H1 (cell line): ENCODE data around the gene SYT17. TPM values are rescaled to one million over a fixed set of nuclear protein-coding genes. Genes with fewer than 3 reads are reported as not detected.

ENCODE experiments used
- CTCF ChIA-PET: fragments of 300-600 bp; sonication (Branson Sonifier 250); formaldehyde crosslinking; loops from one replicate; lab custom pipeline; 2021; ENCODE audit not compliant: partially characterized antibody; lab: Charles Lee
- POLR2A ChIA-PET: fragments of 300-600 bp; sonication (Branson Sonifier 250); formaldehyde crosslinking; loops from one replicate; lab custom pipeline; 2021; ENCODE audit warnings: inconsistent platforms; ENCODE audit not compliant: partially characterized antibody; lab: Charles Lee
- DNase-seq, 2 experiments: peaks; one replicate each; pipeline versions ENCODE4 v3.0.0 to v3.0.0-alpha.2; 2010 to 2022; ENCODE audit warnings: low spot score in 2 of 2, low read depth in 1 of 2, mixed read lengths in 1 of 2
- FAIRE-seq: peaks from 2 replicates; lab custom pipeline; 2011; peaks lifted over from hg19 to GRCh38; lab: Jason Lieb, UNC
- H2AFZ ChIP-seq: 2 replicates; pipeline ENCODE4 v1.8.1; 2012; ENCODE audit warnings: low read length, inconsistent platforms
- H2AK5ac ChIP-seq: 2 replicates; pipeline ENCODE4 v1.6.1; 2013; ENCODE audit warnings: low read depth, low read length
- H2BK120ac ChIP-seq: replicated peaks from 2 replicates; pipeline ENCODE3; 2013; ENCODE audit warnings: low read depth, low read length, inconsistent platforms
- H2BK12ac ChIP-seq: 2 replicates; pipeline ENCODE4 v1.6.1; 2013; ENCODE audit warnings: low read depth, low read length
- H2BK15ac ChIP-seq: 2 replicates; pipeline ENCODE4 v1.6.1; 2013; ENCODE audit warnings: low read length
- H2BK20ac ChIP-seq: 2 replicates; pipeline ENCODE4 v1.6.1; 2013; ENCODE audit warnings: low read length
- H2BK5ac ChIP-seq: 2 replicates; pipeline ENCODE4 v1.6.1; 2013; ENCODE audit warnings: low read depth, low read length
- H3K14ac ChIP-seq: 2 replicates; pipeline ENCODE4 v1.6.1; 2013; ENCODE audit warnings: inconsistent platforms; ENCODE audit not compliant: insufficient read length
- H3K18ac ChIP-seq: 2 replicates; pipeline ENCODE4 v1.6.1; 2013; ENCODE audit warnings: low read length; ENCODE audit errors: extremely low read depth
- H3K23ac ChIP-seq: 2 replicates; pipeline ENCODE4 v1.6.1; 2013; ENCODE audit warnings: inconsistent platforms; ENCODE audit not compliant: insufficient read length
- H3K23me2 ChIP-seq: 2 replicates; pipeline ENCODE4 v1.6.1; 2013; ENCODE audit warnings: low read depth, low read length
- H3K27ac ChIP-seq: 2 replicates; pipeline ENCODE4 v1.6.1; 2011; ENCODE audit warnings: low read depth, low read length, inconsistent platforms
- H3K27me3 ChIP-seq, 4 experiments: replicated peaks in 1 of 4; 1 replicate in 1 of 4; 2 replicates in 3 of 4; pipeline versions ENCODE4 v1.6.1 to v1.8.1; 2011 to 2013; ENCODE audit warnings: low read length in 3 of 4, mild to moderate bottlenecking in 3 of 4, inconsistent platforms in 2 of 4, mixed read lengths in 2 of 4, moderate library complexity in 1 of 4; ENCODE audit not compliant: control insufficient read depth in 3 of 4, insufficient read depth in 3 of 4; ENCODE audit errors: extremely low read depth in 1 of 4
- H3K36me3 ChIP-seq, 4 experiments: 2 replicates each; pipeline versions ENCODE4 v1.6.1 to v1.8.1; 2011 to 2013; ENCODE audit warnings: mild to moderate bottlenecking in 4 of 4, low read length in 3 of 4, moderate library complexity in 2 of 4, control low read depth in 1 of 4, inconsistent platforms in 1 of 4; ENCODE audit not compliant: insufficient read depth in 4 of 4, control insufficient read depth in 2 of 4
- H3K4ac ChIP-seq: replicated peaks from 2 replicates; pipeline ENCODE3; 2013; ENCODE audit warnings: low read length, low read depth, mixed read lengths, inconsistent platforms; ENCODE audit not compliant: insufficient read length
- H3K4me1 ChIP-seq, 4 experiments: replicated peaks in 1 of 4; 1 replicate in 1 of 4; 2 replicates in 3 of 4; pipeline versions ENCODE4 v1.6.1 to v1.8.1; 2011 to 2013; ENCODE audit warnings: low read length in 3 of 4, inconsistent platforms in 2 of 4, mixed read lengths in 1 of 4; ENCODE audit not compliant: insufficient read depth in 4 of 4, control insufficient read depth in 3 of 4
- H3K4me2 ChIP-seq, 2 experiments: 2 replicates each; pipeline versions ENCODE4 v1.6.1 to v1.8.1; 2011 to 2013; ENCODE audit warnings: low read depth in 2 of 2, low read length in 2 of 2, control low read depth in 1 of 2, inconsistent platforms in 1 of 2, mild to moderate bottlenecking in 1 of 2; ENCODE audit not compliant: insufficient read depth in 1 of 2
- H3K4me3 ChIP-seq, 4 experiments: fragments of 200-600, 300-600 bp in 1 of 4; sonication (generic), shearing (Covaris generic), sonication (Bioruptor Twin) in 1 of 4; 2 replicates each; pipeline versions ENCODE4 v1.5.1 to v1.8.1; 2011 to 2016; ENCODE audit warnings: low read length in 4 of 4, low read depth in 3 of 4, control low read depth in 2 of 4, inconsistent platforms in 2 of 4, mild to moderate bottlenecking in 2 of 4, mixed read lengths in 1 of 4, moderate library complexity in 1 of 4; ENCODE audit not compliant: insufficient read depth in 2 of 4; ENCODE audit errors: extremely low read depth in 1 of 4
- H3K56ac ChIP-seq: replicated peaks from 2 replicates; pipeline ENCODE3; 2013; ENCODE audit warnings: low read depth, mild to moderate bottlenecking, mixed read lengths, low read length, inconsistent platforms; ENCODE audit not compliant: insufficient read length
- H3K79me1 ChIP-seq: 2 replicates; pipeline ENCODE4 v1.6.1; 2013; ENCODE audit warnings: low read depth, low read length, control low read depth
- H3K79me2 ChIP-seq, 2 experiments: 2 replicates each; pipeline versions ENCODE4 v1.6.1 to v1.8.1; 2012 to 2013; ENCODE audit warnings: low read length in 2 of 2, mild to moderate bottlenecking in 2 of 2, inconsistent platforms in 1 of 2; ENCODE audit not compliant: insufficient read depth in 2 of 2, control insufficient read depth in 1 of 2
- H3K9ac ChIP-seq, 4 experiments: replicated peaks in 1 of 4; 1 replicate in 1 of 4; 2 replicates in 3 of 4; pipeline versions ENCODE4 v1.6.1 to v1.8.1; 2011 to 2013; ENCODE audit warnings: low read depth in 3 of 4, low read length in 3 of 4, control low read depth in 2 of 4, mild to moderate bottlenecking in 2 of 4, moderate library complexity in 2 of 4, inconsistent platforms in 1 of 4; ENCODE audit errors: extremely low read depth in 1 of 4
- H3K9me3 ChIP-seq, 2 experiments: 2 replicates each; pipeline versions ENCODE4 v1.6.1 to v1.8.1; 2012 to 2013; ENCODE audit warnings: mild to moderate bottlenecking in 2 of 2, moderate library complexity in 2 of 2, control low read depth in 1 of 2, inconsistent platforms in 1 of 2, low read depth in 1 of 2, low read length in 1 of 2, mixed read lengths in 1 of 2; ENCODE audit not compliant: insufficient read depth in 2 of 2
- H4K20me1 ChIP-seq, 2 experiments: replicated peaks in 1 of 2; 2 replicates each; pipeline versions ENCODE3 to v1.8.1; 2011 to 2013; ENCODE audit warnings: inconsistent platforms in 2 of 2, low read length in 2 of 2, mild to moderate bottlenecking in 1 of 2; ENCODE audit not compliant: insufficient read depth in 2 of 2, control insufficient read depth in 1 of 2
- H4K5ac ChIP-seq: 2 replicates; pipeline ENCODE4 v1.6.1; 2013; ENCODE audit warnings: low read length, low read depth, mixed read lengths, inconsistent platforms; ENCODE audit not compliant: insufficient read length
- H4K8ac ChIP-seq: 2 replicates; pipeline ENCODE4 v1.8.0; 2013; ENCODE audit warnings: mild to moderate bottlenecking, moderate library complexity, low read length, inconsistent platforms; ENCODE audit not compliant: insufficient read depth; ENCODE audit errors: extremely low read depth
- H4K91ac ChIP-seq: replicated peaks from 2 replicates; pipeline ENCODE3; 2013; ENCODE audit warnings: low read length, mixed read lengths, inconsistent platforms; ENCODE audit not compliant: insufficient read length
- BRCA1 ChIP-seq: IDR thresholded peaks from 2 replicates; pipeline ENCODE4 v1.6.1; 2012; ENCODE audit warnings: low read depth, low read length, improper control_type of control experiment
- CTCF ChIP-seq, 3 experiments: IDR thresholded peaks; 1 replicate in 2 of 3; 2 replicates in 1 of 3; pipeline versions ENCODE4 v1.5.1 to v1.6.1; 2011; ENCODE audit warnings: low read length in 3 of 3, mild to moderate bottlenecking in 3 of 3, inconsistent platforms in 2 of 3, low read depth in 1 of 3, moderate library complexity in 1 of 3; ENCODE audit not compliant: insufficient read depth in 1 of 3; ENCODE audit errors: control extremely low read depth in 1 of 3
- JUN ChIP-seq: IDR thresholded peaks from 2 replicates; pipeline ENCODE4 v1.6.1; 2011; ENCODE audit warnings: low read depth, mild to moderate bottlenecking, improper control_type of control experiment, low read length
- KDM1A ChIP-seq: fragments of 200-600, 300-600 bp; sonication (generic); IDR thresholded peaks from 2 replicates; pipeline ENCODE4 v1.7.1; 2016; ENCODE audit warnings: mild to moderate bottlenecking, low read length, borderline replicate concordance
- KDM4A ChIP-seq: IDR thresholded peaks from one replicate; pipeline ENCODE4 v1.7.1; 2012; ENCODE audit warnings: low read depth, mild to moderate bottlenecking, moderate library complexity, low read length, inconsistent platforms; ENCODE audit not compliant: severe bottlenecking
- RAD21 ChIP-seq, 2 experiments: IDR thresholded peaks in 1 of 2; conservative IDR thresholded peaks in 1 of 2; 2 replicates each; pipeline ENCODE4 v1.6.1; 2011; ENCODE audit warnings: low read depth in 2 of 2, low read length in 2 of 2, improper control_type of control experiment in 1 of 2, inconsistent platforms in 1 of 2, mild to moderate bottlenecking in 1 of 2, moderate library complexity in 1 of 2
- SIN3A ChIP-seq, 2 experiments: IDR thresholded peaks in 1 of 2; conservative IDR thresholded peaks in 1 of 2; 2 replicates each; pipeline ENCODE4 v1.6.1; 2011 to 2012; ENCODE audit warnings: low read length in 2 of 2, improper control_type of control experiment in 1 of 2, low read depth in 1 of 2, mild to moderate bottlenecking in 1 of 2
- SIX5 ChIP-seq: IDR thresholded peaks from 2 replicates; pipeline ENCODE4 v1.6.1; 2011; ENCODE audit warnings: mild to moderate bottlenecking, low read depth, low read length
- USF2 ChIP-seq: IDR thresholded peaks from 2 replicates; pipeline ENCODE4 v1.6.1; 2011; ENCODE audit warnings: low read length, improper control_type of control experiment
- WGBS, 2 experiments: shearing (Covaris generic) in 1 of 2; methylation state at CpG; one replicate each; pipeline versions ENCODE4 v1.1.6 to v1.1.7; 2013 to 2015; ENCODE audit warnings: low lambda C conversion rate in 2 of 2, mixed read lengths in 2 of 2, inconsistent platforms in 1 of 2, low coverage in 1 of 2, missing lambda C conversion rate in 1 of 2; ENCODE audit not compliant: insufficient replicate concordance in 2 of 2, insufficient coverage in 1 of 2, insufficient read length in 1 of 2; ENCODE audit errors: extremely low coverage in 1 of 2, missing lambda C conversion rate in 1 of 2; 5-methylcytosine and 5-hydroxymethylcytosine counted together
- polyA plus RNA-seq, 7 experiments: library from polyadenylated mRNA; depleted of rRNA in 3 of 7; stranded (reverse) in 5 of 7; unstranded in 2 of 7; fragments of >200 nt in 5 of 7; fragments of 200-250 nt in 2 of 7; gene quantifications; 1 replicate in 5 of 7; 2 replicates in 1 of 7; 4 replicates in 1 of 7; pipeline versions ENCODE4 v1.2.1 to v1.2.3, GENCODE V29; 2011 to 2013; ENCODE audit warnings: missing spikeins in 2 of 7, mixed read lengths in 2 of 7
- total RNA-seq: library from RNA; stranded (reverse); fragmentation: NEBNext Ultra II Directional; extraction: Animal tissue kit (Norgen Biotek cat#: 25700); gene quantifications from 2 replicates; pipeline ENCODE4 v1.2.1, GENCODE V29; 2021

Gene SYT17
- total and polyA plus RNA-seq, 2 of the 8 experiments (the other 6 are each of a cell fraction or from before 2014, with no cell fraction given): 5.8 to 18.1 TPM

GRCh38 chr16:19274165-19274797 is 106.2 kb downstream of the SYT17 start:
- POLR2A ChIA-PET: no interaction called here
- TF ChIP-seq SIN3A (conservative IDR thresholded peaks at IDR 0.05 in 1 of 2, IDR thresholded peaks at IDR 0.05 in 1 of 2; ENCODE audit: low read depth in 1 of 2, low read length in 2 of 2) (no peak), SIX5 (no peak), CTCF (IDR thresholded peaks at IDR 0.05; ENCODE audit: control extremely low read depth in 1 of 3, insufficient read depth in 1 of 3, low read depth in 1 of 3, low read length in 3 of 3) (no peak), RAD21 (IDR thresholded peaks at IDR 0.05 in 1 of 2, conservative IDR thresholded peaks at IDR 0.05 in 1 of 2; ENCODE audit: low read depth in 2 of 2, low read length in 2 of 2) (no peak), USF2 (no peak), JUN (no peak), BRCA1 (no peak), KDM4A (no peak), KDM1A (no peak)

More at GRCh38 chr16:19274165-19274797, 106.2 kb downstream of the SYT17 start:
- Histone ChIP-seq H3K4me3 (no peak overlapping the region), H4K5ac (no peak overlapping the region), H2BK120ac (no peak overlapping the region), H2BK5ac (no peak overlapping the region), H3K79me2 (no peaks in the 10 kb centered on the region), H3K4me1 (no peaks in the 10 kb centered on the region), H2BK15ac (no peak overlapping the region), H3K23me2 (no peaks in the 10 kb centered on the region), H3K27ac (no peak overlapping the region), H3K4me2 (no peak overlapping the region), H2BK12ac (no peak overlapping the region), H4K91ac (no peak overlapping the region), H3K36me3 (no peaks in the 10 kb centered on the region), H3K56ac (no peak overlapping the region), H3K14ac (no peak overlapping the region), H2BK20ac (no peak overlapping the region), H3K27me3 (no peaks in the 10 kb centered on the region), H3K9ac (no peak overlapping the region), H2AFZ (no peak overlapping the region), H3K4ac (no peak overlapping the region), H4K20me1 (peaks cover 0 to 1% of the 10 kb centered on the region in 2 experiments), H4K8ac (no peak overlapping the region), H3K18ac (no peak overlapping the region), H2AK5ac (no peak overlapping the region), H3K9me3 (no peaks in the 10 kb centered on the region), H3K79me1 (no peaks in the 10 kb centered on the region), H3K23ac (no peak overlapping the region)
- CTCF ChIA-PET: no interaction called here
- 79% methylated on average over 1 of the region's 1 CpG; no CpG with 5 or more reads in 1 of the 2 experiments for WGBS, 2 experiments
- DNase-seq: no peak
- FAIRE-seq: no peak
